Nephron (organoid): Measurements from ENCODE around the gene BCL11A.

ENCODE experiments used
- H3K27ac Mint-ChIP-seq, 3 experiments: 2 replicates each; pipeline ENCODE4 v1.8.0; 2020; ENCODE audit warnings: mixed read lengths in 3 of 3, mild to moderate bottlenecking in 2 of 3, moderate library complexity in 1 of 3
- H3K27me3 Mint-ChIP-seq: 2 replicates; pipeline ENCODE4 v1.8.0; 2021; ENCODE audit warnings: low read depth, mild to moderate bottlenecking, moderate library complexity, mixed read lengths
- H3K36me3 Mint-ChIP-seq: 2 replicates; pipeline ENCODE4 v1.8.0; 2020; ENCODE audit warnings: low read depth, mixed read lengths
- H3K4me1 Mint-ChIP-seq: 2 replicates; pipeline ENCODE4 v1.8.0; 2020; ENCODE audit warnings: mixed read lengths
- H3K4me3 Mint-ChIP-seq, 3 experiments: 2 replicates each; pipeline ENCODE4 v1.8.0; 2020; ENCODE audit warnings: mild to moderate bottlenecking in 3 of 3, mixed read lengths in 3 of 3, moderate library complexity in 2 of 3
- H3K9me3 Mint-ChIP-seq: 2 replicates; pipeline ENCODE4 v1.8.0; 2020; ENCODE audit warnings: mixed read lengths
- TF ChIP-seq, protein P1 (sequence below), 3 experiments: fragments of 200-600 bp; sonication (generic); IDR thresholded peaks; one replicate each; pipeline ENCODE4 v1.5.0; 2021; ENCODE audit warnings: antibody characterized with exemption in 3 of 3; ENCODE audit not compliant: unreplicated experiment in 3 of 3

BCL11A gene

DNA sequence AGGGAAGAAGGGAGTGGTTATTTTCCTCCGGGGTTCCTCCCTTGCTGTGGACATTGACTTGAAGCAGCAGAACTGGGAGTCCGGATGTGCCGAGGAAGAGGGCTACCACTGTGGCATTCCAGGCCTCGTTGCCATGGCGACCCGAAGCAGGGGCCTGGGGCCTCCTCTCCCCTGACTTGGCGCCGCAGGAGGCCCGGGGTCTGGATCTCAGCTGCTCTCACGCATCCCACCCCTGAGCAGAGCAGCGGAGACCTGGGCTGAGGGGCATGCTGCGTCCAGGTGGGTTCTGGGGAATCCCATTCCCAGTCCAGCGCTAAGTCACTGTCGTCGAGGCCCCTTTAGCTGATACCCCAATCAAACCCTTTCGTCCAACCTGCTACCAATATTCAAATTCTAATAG is 100.2 kb downstream of the BCL11A start:
- peaks cover 4% of the 10 kb centered on the region for H3K27me3 Mint-ChIP-seq
- peaks cover 13% of the 10 kb centered on the region for H3K36me3 Mint-ChIP-seq
- no peak overlapping the region for H3K4me3 Mint-ChIP-seq
- peaks cover 15% of the 10 kb centered on the region for H3K4me1 Mint-ChIP-seq
- H3K9me3 Mint-ChIP-seq: no peaks in the 10 kb centered on the region
- peak overlapping the region in 1 of 3 experiments; percentile 72 for H3K27ac Mint-ChIP-seq
- TF ChIP-seq, protein P1, sequence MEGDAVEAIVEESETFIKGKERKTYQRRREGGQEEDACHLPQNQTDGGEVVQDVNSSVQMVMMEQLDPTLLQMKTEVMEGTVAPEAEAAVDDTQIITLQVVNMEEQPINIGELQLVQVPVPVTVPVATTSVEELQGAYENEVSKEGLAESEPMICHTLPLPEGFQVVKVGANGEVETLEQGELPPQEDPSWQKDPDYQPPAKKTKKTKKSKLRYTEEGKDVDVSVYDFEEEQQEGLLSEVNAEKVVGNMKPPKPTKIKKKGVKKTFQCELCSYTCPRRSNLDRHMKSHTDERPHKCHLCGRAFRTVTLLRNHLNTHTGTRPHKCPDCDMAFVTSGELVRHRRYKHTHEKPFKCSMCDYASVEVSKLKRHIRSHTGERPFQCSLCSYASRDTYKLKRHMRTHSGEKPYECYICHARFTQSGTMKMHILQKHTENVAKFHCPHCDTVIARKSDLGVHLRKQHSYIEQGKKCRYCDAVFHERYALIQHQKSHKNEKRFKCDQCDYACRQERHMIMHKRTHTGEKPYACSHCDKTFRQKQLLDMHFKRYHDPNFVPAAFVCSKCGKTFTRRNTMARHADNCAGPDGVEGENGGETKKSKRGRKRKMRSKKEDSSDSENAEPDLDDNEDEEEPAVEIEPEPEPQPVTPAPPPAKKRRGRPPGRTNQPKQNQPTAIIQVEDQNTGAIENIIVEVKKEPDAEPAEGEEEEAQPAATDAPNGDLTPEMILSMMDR (IDR thresholded peaks at IDR 0.05; ENCODE audit: unreplicated experiment in 3 of 3): no peak

DNA sequence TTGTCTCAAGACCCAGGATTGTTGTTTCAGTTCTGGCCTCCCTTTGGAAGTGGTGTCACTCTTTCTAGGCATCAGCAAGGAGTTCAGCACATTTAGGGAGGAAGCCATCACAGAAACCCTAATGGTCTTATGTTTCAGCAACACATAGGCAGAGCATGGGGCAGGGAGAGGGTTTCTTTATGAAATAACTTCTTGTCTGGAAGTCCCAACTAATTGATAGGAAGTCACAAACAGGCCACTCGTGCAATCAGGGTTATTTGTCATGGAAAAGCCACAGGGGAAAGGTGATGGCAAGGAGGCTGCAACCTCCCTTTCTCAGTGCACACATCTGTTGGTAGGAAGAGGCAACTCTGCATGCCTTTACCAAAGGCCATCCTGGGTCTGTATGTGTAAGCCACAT is 103.0 kb downstream of the BCL11A start:
- H3K27me3 Mint-ChIP-seq: peaks cover 4% of the 10 kb centered on the region
- peak overlapping the region in 1 of 3 experiments; percentile 1 for H3K27ac Mint-ChIP-seq
- peaks cover 32% of the 10 kb centered on the region for H3K4me1 Mint-ChIP-seq
- H3K9me3 Mint-ChIP-seq: no peaks in the 10 kb centered on the region
- H3K36me3 Mint-ChIP-seq: peaks cover 4% of the 10 kb centered on the region
- H3K4me3 Mint-ChIP-seq: no peak overlapping the region
- TF ChIP-seq, protein P1 (IDR thresholded peaks at IDR 0.05; ENCODE audit: unreplicated experiment in 3 of 3): no peak

GRCh38 chr2:60447943-60448342 is 105.5 kb downstream of the BCL11A start:
- peak overlapping the region; percentile 10 to 32 (median 19) for H3K27ac Mint-ChIP-seq
- TF ChIP-seq, protein P1 (IDR thresholded peaks at IDR 0.05; ENCODE audit: unreplicated experiment in 3 of 3): no peak
- H3K9me3 Mint-ChIP-seq: no peaks in the 10 kb centered on the region
- no peaks in the 10 kb centered on the region for H3K36me3 Mint-ChIP-seq
- H3K4me1 Mint-ChIP-seq: peaks cover 42% of the 10 kb centered on the region
- no peak overlapping the region for H3K4me3 Mint-ChIP-seq
- peaks cover 4% of the 10 kb centered on the region for H3K27me3 Mint-ChIP-seq

GRCh38 chr2:60446413-60447267 is 106.8 kb downstream of the BCL11A start:
- peaks cover 51% of the 10 kb centered on the region for H3K4me1 Mint-ChIP-seq
- H3K27me3 Mint-ChIP-seq: peaks cover 4% of the 10 kb centered on the region
- TF ChIP-seq, protein P1 (IDR thresholded peaks at IDR 0.05; ENCODE audit: unreplicated experiment in 3 of 3): no peak
- peak overlapping the region; percentile 79 to 84 (median 84) for H3K27ac Mint-ChIP-seq
- H3K36me3 Mint-ChIP-seq: no peaks in the 10 kb centered on the region
- peak overlapping the region in 1 of 3 experiments; percentile 32 for H3K4me3 Mint-ChIP-seq
- H3K9me3 Mint-ChIP-seq: no peaks in the 10 kb centered on the region

DNA sequence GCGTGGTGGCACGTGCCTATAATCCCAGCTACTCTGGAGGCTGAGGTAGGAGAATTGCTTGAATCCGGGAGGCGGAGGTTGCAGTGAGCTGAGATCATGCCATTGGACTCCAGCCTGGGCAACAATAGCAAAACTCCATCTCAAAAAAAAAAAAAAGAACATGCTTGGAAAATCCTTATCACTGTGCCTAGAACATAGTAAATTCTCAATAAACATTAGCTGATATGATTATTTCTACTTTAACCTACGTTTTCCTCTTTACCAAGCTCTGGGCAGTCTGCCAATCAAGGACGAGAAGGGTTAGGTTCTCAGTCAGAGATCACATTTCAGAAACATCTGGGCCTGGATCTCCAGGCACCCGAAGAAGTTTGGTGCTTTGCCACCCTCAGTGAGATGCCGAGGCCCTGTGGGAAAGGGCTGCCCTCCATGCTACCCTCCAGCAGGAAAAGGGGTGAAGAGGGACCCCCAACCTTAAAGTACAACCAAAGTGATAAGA is 107.7 kb downstream of the BCL11A start:
- H3K36me3 Mint-ChIP-seq: no peaks in the 10 kb centered on the region
- H3K9me3 Mint-ChIP-seq: no peaks in the 10 kb centered on the region
- H3K27me3 Mint-ChIP-seq: peaks cover 4% of the 10 kb centered on the region
- H3K27ac Mint-ChIP-seq: no peak overlapping the region
- TF ChIP-seq, protein P1 (IDR thresholded peaks at IDR 0.05; ENCODE audit: unreplicated experiment in 3 of 3): no peak
- H3K4me3 Mint-ChIP-seq: no peak overlapping the region
- H3K4me1 Mint-ChIP-seq: peaks cover 50% of the 10 kb centered on the region
